K562 (cell line): ENCODE data around the gene LAIR1. TPM values are rescaled to one million over a fixed set of nuclear protein-coding genes. Genes with fewer than 3 reads are reported as not detected.

Source experiments
- ATAC-seq: fragments of 200-7000 bp; cut with Tn5 transposase; 3 replicates; pipeline ENCODE4 v1.9.1; 2020; ENCODE audit warnings: moderate library complexity
- BruUV-seq: library from RNA; stranded (reverse); fragments of 400-500 nt; replicated peaks from 2 replicates; lab custom pipeline; 2021; lab: Mats Ljungman, UMichigan
- CTCF ChIA-PET: fragments of 300-600 bp; formaldehyde crosslinking; extraction: SDS; loops from one replicate; lab custom pipeline; 2021; ENCODE audit warnings: low intra/inter-chr PET ratio; lab: Yijun Ruan, JAX
- POLR2A ChIA-PET: fragments of 300-600, 350-650 bp; sonication (Branson Sonifier 250); formaldehyde crosslinking; extraction: SDS; loops from one replicate; lab custom pipeline; 2021; ENCODE audit warnings: antibody characterized with exemption, inconsistent platforms; lab: Yijun Ruan, JAX
- DNase-seq, 4 experiments: peaks; one replicate each; pipeline versions ENCODE4 v3.0.0 to v3.0.0-alpha.2; 2011 to 2018; ENCODE audit warnings: low spot score in 3 of 4, mixed read lengths in 3 of 4; ENCODE audit errors: extremely low read depth in 1 of 4
- FAIRE-seq: peaks from 2 replicates; lab custom pipeline; 2011; peaks lifted over from hg19 to GRCh38; lab: Jason Lieb, UNC
- H2AFZ ChIP-seq: 2 replicates; pipeline ENCODE4 v1.6.0; 2011; ENCODE audit warnings: low read depth, low read length, control low read depth, inconsistent platforms
- H3K27ac ChIP-seq: fragments of 200-600 bp; 3 replicates; pipeline ENCODE4 v1.8.0; 2011; ENCODE audit warnings: low read depth, mild to moderate bottlenecking, control low read depth, inconsistent platforms, low read length, moderate library complexity, mixed read lengths; ENCODE audit errors: extremely low read depth
- H3K27me3 ChIP-seq, 2 experiments: fragments of 300-600 bp in 1 of 2; 2 replicates in 1 of 2; 3 replicates in 1 of 2; pipeline versions ENCODE4 v1.6.0 to v1.8.0; 2011; ENCODE audit warnings: inconsistent platforms in 2 of 2, low read length in 2 of 2, mild to moderate bottlenecking in 1 of 2, mixed read lengths in 1 of 2, moderate library complexity in 1 of 2; ENCODE audit not compliant: control insufficient read depth in 2 of 2, insufficient read depth in 2 of 2
- H3K36me3 ChIP-seq: fragments of 300-600 bp; 3 replicates; pipeline ENCODE4 v1.8.0; 2011; ENCODE audit warnings: mild to moderate bottlenecking, low read length, inconsistent platforms; ENCODE audit not compliant: control insufficient read depth, insufficient read depth
- H3K4me1 ChIP-seq, 2 experiments: fragments of 200-600 bp in 1 of 2; replicated peaks in 1 of 2; 2 replicates in 1 of 2; 3 replicates in 1 of 2; pipeline versions ENCODE4 v1.5.1 to v1.8.0; 2011; ENCODE audit warnings: inconsistent platforms in 2 of 2, low read length in 2 of 2, mild to moderate bottlenecking in 1 of 2, mixed read lengths in 1 of 2, moderate library complexity in 1 of 2; ENCODE audit not compliant: control insufficient read depth in 2 of 2, insufficient read depth in 2 of 2
- H3K4me2 ChIP-seq: 2 replicates; pipeline ENCODE4 v1.6.1; 2011; ENCODE audit warnings: low read length, control low read depth, inconsistent platforms, mixed read lengths; ENCODE audit not compliant: insufficient read depth
- H3K4me3 ChIP-seq: fragments of 200-600 bp; sonication (generic), shearing (Covaris generic); 2 replicates; pipeline ENCODE4 v1.5.1; 2016; ENCODE audit warnings: control low read depth, inconsistent platforms
- H3K79me2 ChIP-seq: fragments of 200-600 bp; 3 replicates; pipeline ENCODE4 v1.8.0; 2011; ENCODE audit warnings: low read length, inconsistent platforms; ENCODE audit not compliant: control insufficient read depth, insufficient read depth
- H3K9ac ChIP-seq, 2 experiments: 2 replicates each; pipeline versions ENCODE4 v1.6.0 to v1.6.1; 2011; ENCODE audit warnings: low read depth in 2 of 2, low read length in 2 of 2, control low read depth in 1 of 2, inconsistent platforms in 1 of 2, mild to moderate bottlenecking in 1 of 2, mixed read lengths in 1 of 2; ENCODE audit not compliant: insufficient read depth in 1 of 2
- H3K9me1 ChIP-seq: one replicate; pipeline ENCODE4 v1.6.0; 2011; ENCODE audit warnings: inconsistent platforms, mild to moderate bottlenecking, low read length, moderate library complexity; ENCODE audit not compliant: control insufficient read depth, insufficient read depth
- H3K9me3 ChIP-seq: replicated peaks from 2 replicates; pipeline ENCODE4 v1.5.1; 2011; ENCODE audit warnings: low read depth, low read length, inconsistent platforms; ENCODE audit not compliant: control insufficient read depth, insufficient read depth
- H4K20me1 ChIP-seq: replicated peaks from 2 replicates; pipeline ENCODE4 v1.6.1; 2011; ENCODE audit warnings: low read length, inconsistent platforms, mixed read lengths; ENCODE audit not compliant: control insufficient read depth, insufficient read depth
- HMG20B ChIP-seq: fragments of 250-450 bp; sonication (Bioruptor Pico); IDR thresholded peaks from 2 replicates; pipeline ENCODE4 v1.5.0; 2021; ENCODE audit warnings: mild to moderate bottlenecking
- MIER1 ChIP-seq: fragments of 450-650 bp; IDR thresholded peaks from 2 replicates; pipeline ENCODE4 v1.6.1; 2016; ENCODE audit warnings: antibody characterized with exemption, mild to moderate bottlenecking, low read depth
- NBN ChIP-seq: fragments of 450-650 bp; IDR thresholded peaks from 2 replicates; pipeline ENCODE4 v1.6.1; 2016; ENCODE audit warnings: low read depth, mild to moderate bottlenecking
- WHSC1 ChIP-seq: IDR thresholded peaks from one replicate; pipeline ENCODE4 v1.6.1; 2012; ENCODE audit warnings: low read length, control low read depth, inconsistent platforms
- ZNF280A ChIP-seq: fragments of 450-650 bp; IDR thresholded peaks from 2 replicates; pipeline ENCODE4 v1.6.1; 2018; ENCODE audit warnings: mild to moderate bottlenecking, low read depth; ENCODE audit not compliant: partially characterized antibody
- WGBS: fragments of 100-300 bp; shearing (Covaris generic); methylation state at CpG from one replicate; pipeline ENCODE4 v1.1.6; 2016; ENCODE audit warnings: low coverage, mixed read lengths; ENCODE audit not compliant: insufficient coverage; ENCODE audit errors: missing lambda C conversion rate; 5-methylcytosine and 5-hydroxymethylcytosine counted together
- in situ Hi-C: fragments of 300-500 bp; cut with MboI; formaldehyde crosslinking; loops from 4 replicates; pipeline ENCODE4 v1.15.0; 2018; ENCODE audit warnings: inconsistent platforms, mixed read lengths
- intact Hi-C: fragments of 100-400 bp; cut with micrococcal nuclease; formaldehyde crosslinking; loops from 2 replicates; pipeline ENCODE4 v1.14.2; 2022
- polyA plus RNA-seq, 8 experiments: library from polyadenylated mRNA; depleted of rRNA in 4 of 8; stranded (reverse) in 5 of 8; unstranded in 3 of 8; fragments of >200 nt; fragmentation: Nextera tagmentation in 2 of 8; fragmentation: Illumina TruSeq in 1 of 8; extraction: Ambion mirVana in 2 of 8; extraction: Trizol in 1 of 8; gene quantifications; 2 replicates each; pipeline versions ENCODE4 v1.2.1 to v1.2.3, GENCODE V29; 2011 to 2014; ENCODE audit warnings: inconsistent platforms in 1 of 8, missing spikeins in 1 of 8
- total RNA-seq, 7 experiments: library from RNA; depleted of rRNA in 6 of 7; stranded (reverse); fragments of >200 nt in 6 of 7; fragmentation: Illumina TruSeq in 2 of 7; extraction: Trizol in 2 of 7; gene quantifications; 2 replicates each; pipeline versions ENCODE4 v1.2.1 to v1.2.3, GENCODE V29; 2011 to 2021; ENCODE audit warnings: low replicate concordance in 1 of 7

The LAIR1 gene
- total and polyA plus RNA-seq, 9 of the 15 experiments (the other 6 are each of a cell fraction or from before 2014, with no cell fraction given) = 0.12 to 0.54 (median 0.24) TPM; not detected in 6

- CTCF ChIA-PET = no interaction called here
- DNase-seq = no peak
- Histone ChIP-seq H3K9me3 (no peaks in the 10 kb centered on the region), H3K27me3 (peaks cover 23 to 40% of the 10 kb centered on the region in 2 experiments), H3K9me1 (no peaks in the 10 kb centered on the region), H3K27ac (no peak overlapping the region), H3K36me3 (no peaks in the 10 kb centered on the region), H3K79me2 (no peaks in the 10 kb centered on the region), H2AFZ (no peak overlapping the region), H3K4me1 (no peaks in the 10 kb centered on the region), H4K20me1 (no peaks in the 10 kb centered on the region), H3K9ac (no peak overlapping the region), H3K4me2 (no peak overlapping the region), H3K4me3 (no peak overlapping the region)
- no TSS peak for BruUV-seq
- FAIRE-seq = no peak
- intact Hi-C loops = no loop called here
- in situ Hi-C loops = no loop called here
- TF ChIP-seq WHSC1 (no peak), NBN (no peak), HMG20B (CRISPR knock-in tag) (no peak), ZNF280A (no peak), MIER1 (no peak)
- ATAC-seq = no peak
- 4% methylated on average over 14 of the region's 14 CpGs for WGBS
- POLR2A ChIA-PET = no interaction called here
Measured at GRCh38 chr19:54319892-54320670, 44.6 kb downstream of the LAIR1 start.
